Peyer's patch (tissue), 4 donors: Measurements from ENCODE around the gene MAML3. TPM values are rescaled to one million over a fixed set of nuclear protein-coding genes. Genes with fewer than 3 reads are reported as not detected.

Experiments
- DNase-seq, 3 donors: peaks; one replicate each; pipeline ENCODE4 v3.0.0-alpha.2; 2017 to 2019
- H3K27ac ChIP-seq, 4 donors: fragments of 200-600 bp; sonication (generic); one replicate each; pipeline ENCODE4 v1.5.1; 2016 to 2019
- H3K27me3 ChIP-seq, 2 donors: fragments of 200-600 bp; sonication (generic); one replicate each; pipeline ENCODE4 v1.5.1; 2019
- H3K36me3 ChIP-seq, 3 donors: fragments of 200-600 bp; sonication (generic); one replicate each; pipeline ENCODE4 v1.5.1; 2016 to 2019
- H3K4me1 ChIP-seq, 4 donors: fragments of 200-600 bp; sonication (generic); one replicate each; pipeline ENCODE4 v1.5.1; 2016 to 2019
- H3K4me3 ChIP-seq, 4 donors: fragments of 200-600 bp; sonication (generic); 1 replicate in 3 of 4; 2 replicates in 1 of 4; pipeline ENCODE4 v1.5.1; 2016 to 2019; ENCODE audit warnings: mild to moderate bottlenecking in 1 of 4
- H3K9me3 ChIP-seq, 4 donors: fragments of 200-600 bp; sonication (generic); one replicate each; pipeline ENCODE4 v1.5.1; 2016 to 2019; ENCODE audit warnings: mild to moderate bottlenecking in 1 of 4
- CTCF ChIP-seq, 6 experiments: fragments of 450-650 bp in 4 of 6; fragments of 200-600 bp in 2 of 6; sonication (generic) in 1 of 6; IDR thresholded peaks; one replicate each; pipeline ENCODE4 v1.5.1; 2017 to 2019; ENCODE audit warnings: antibody characterized with exemption in 6 of 6, mild to moderate bottlenecking in 3 of 6, moderate library complexity in 1 of 6
- POLR2A ChIP-seq, 2 donors: fragments of 450-650 bp; IDR thresholded peaks; one replicate each; pipeline ENCODE4 v1.5.1; 2017; ENCODE audit warnings: antibody characterized with exemption in 2 of 2, mild to moderate bottlenecking in 2 of 2, moderate library complexity in 2 of 2
- total RNA-seq, 4 donors: library from RNA; depleted of rRNA; stranded (reverse); fragments of >200 nt; gene quantifications; one replicate each; pipeline ENCODE4 v1.1.0, GENCODE V29; 2016

The MAML3 gene
- total RNA-seq, 4 donors from 2014 or later = 6.5 to 44.6 (median 22.1) TPM

GRCh38 chr4:140059159-140059558 is 94.8 kb downstream of the MAML3 start:
- Histone ChIP-seq H3K27ac (no peak overlapping the region), H3K27me3 (no peaks in the 10 kb centered on the region), H3K9me3 (no peaks in the 10 kb centered on the region), H3K4me3 (no peak overlapping the region), H3K36me3 (no peaks in the 10 kb centered on the region), H3K4me1 (peaks cover 0 to 20% (median 0%) of the 10 kb centered on the region in 4 donors)
- no peak for DNase-seq
- TF ChIP-seq CTCF (IDR thresholded peaks at IDR 0.05) (no peak), POLR2A (IDR thresholded peaks at IDR 0.05) (no peak)

- no peaks in the 10 kb centered on the region for H3K27me3 ChIP-seq
- no peak for DNase-seq
- no peak overlapping the region for H3K4me3 ChIP-seq
- no peak overlapping the region for H3K27ac ChIP-seq
- H3K4me1 ChIP-seq = peaks cover 0 to 20% (median 0%) of the 10 kb centered on the region in 4 donors
- H3K36me3 ChIP-seq = no peaks in the 10 kb centered on the region
- TF ChIP-seq POLR2A (IDR thresholded peaks at IDR 0.05) (no peak), CTCF (IDR thresholded peaks at IDR 0.05) (no peak)
- H3K9me3 ChIP-seq = no peaks in the 10 kb centered on the region
Measured at GRCh38 chr4:140057701-140058100, 96.3 kb downstream of the MAML3 start.

GRCh38 chr4:140056015-140056414 is 98.0 kb downstream of the MAML3 start:
- H3K36me3 ChIP-seq = no peaks in the 10 kb centered on the region
- no peak for DNase-seq
- no peaks in the 10 kb centered on the region for H3K9me3 ChIP-seq
- TF ChIP-seq CTCF (IDR thresholded peaks at IDR 0.05) (no peak), POLR2A (IDR thresholded peaks at IDR 0.05) (no peak)
- H3K4me1 ChIP-seq = peaks cover 0 to 13% (median 0%) of the 10 kb centered on the region in 4 donors
- H3K27me3 ChIP-seq = no peaks in the 10 kb centered on the region
- H3K27ac ChIP-seq = no peak overlapping the region
- no peak overlapping the region for H3K4me3 ChIP-seq

- TF ChIP-seq POLR2A (IDR thresholded peaks at IDR 0.05) = no peak
- no peak for TF ChIP-seq CTCF (IDR thresholded peaks at IDR 0.05)
- DNase-seq = no peak
- Histone ChIP-seq H3K27me3 (no peaks in the 10 kb centered on the region), H3K36me3 (no peaks in the 10 kb centered on the region), H3K9me3 (no peaks in the 10 kb centered on the region), H3K27ac (no peak overlapping the region), H3K4me1 (peaks cover 0 to 13% (median 0%) of the 10 kb centered on the region in 4 donors), H3K4me3 (no peak overlapping the region)
Measured at GRCh38 chr4:140054861-140055260, 99.1 kb downstream of the MAML3 start.

GRCh38 chr4:140053185-140053584 is 100.8 kb downstream of the MAML3 start:
- H3K9me3 ChIP-seq = no peaks in the 10 kb centered on the region
- H3K4me3 ChIP-seq = no peak overlapping the region
- H3K4me1 ChIP-seq = peaks cover 0 to 18% (median 0%) of the 10 kb centered on the region in 4 donors
- H3K27me3 ChIP-seq = no peaks in the 10 kb centered on the region
- no peak overlapping the region for H3K27ac ChIP-seq
- TF ChIP-seq POLR2A (IDR thresholded peaks at IDR 0.05) = no peak
- TF ChIP-seq CTCF (IDR thresholded peaks at IDR 0.05) = no peak
- DNase-seq = no peak
- H3K36me3 ChIP-seq = no peaks in the 10 kb centered on the region

GRCh38 chr4:140052050-140052449 is 101.9 kb downstream of the MAML3 start:
- H3K9me3 ChIP-seq = no peaks in the 10 kb centered on the region

More at GRCh38 chr4:140052050-140052449, 101.9 kb downstream of the MAML3 start:
- DNase-seq = peak in 2 of 3 donors; percentile 63 to 79
- Histone ChIP-seq H3K27me3 (no peaks in the 10 kb centered on the region), H3K4me3 (no peak overlapping the region), H3K4me1 (peaks cover 0 to 30% (median under 1%) of the 10 kb centered on the region in 4 donors), H3K36me3 (no peaks in the 10 kb centered on the region), H3K27ac (no peak overlapping the region)
- TF ChIP-seq POLR2A (IDR thresholded peaks at IDR 0.05) (no peak), CTCF (IDR thresholded peaks at IDR 0.05) (peak in 4 of 6 experiments; percentile 40 to 71 (median 66))
